GM19099 (cell line): ENCODE data around the gene AADACL2.

Source experiments
- POLR2A ChIP-seq: IDR thresholded peaks from 3 replicates; pipeline ENCODE4 v1.6.1; 2011; ENCODE audit warnings: low read depth; ENCODE audit not compliant: insufficient read length; ENCODE audit errors: extremely low read depth

Gene AADACL2

GRCh38 chr3:151743855-151744254, 10.1 kb downstream of the AADACL2 start:
- TF ChIP-seq POLR2A, result no peak

DNA sequence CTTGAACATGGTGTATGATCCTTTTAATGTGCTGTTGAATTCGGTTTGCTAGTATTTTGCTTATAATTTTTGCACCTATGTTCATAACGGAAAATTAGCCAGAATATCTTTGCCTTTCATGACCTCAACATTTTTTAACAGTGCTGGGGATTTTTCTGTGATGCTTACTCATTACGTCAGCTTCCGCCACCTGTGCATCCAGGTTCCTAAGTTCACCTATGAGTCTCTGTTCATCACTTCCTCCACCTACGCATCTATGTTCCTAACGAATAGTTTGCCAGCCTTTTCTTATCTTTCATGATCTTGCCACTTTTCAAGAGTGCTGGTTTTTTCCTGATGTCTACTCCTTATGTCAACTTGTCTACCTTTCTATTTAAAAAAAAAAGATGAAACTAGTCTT, 16.5 kb downstream of the AADACL2 start:
- no peak for TF ChIP-seq POLR2A

- TF ChIP-seq POLR2A, result no peak
These were observed 17.0 kb downstream of the AADACL2 start for GRCh38 chr3:151750678-151751077.

DNA sequence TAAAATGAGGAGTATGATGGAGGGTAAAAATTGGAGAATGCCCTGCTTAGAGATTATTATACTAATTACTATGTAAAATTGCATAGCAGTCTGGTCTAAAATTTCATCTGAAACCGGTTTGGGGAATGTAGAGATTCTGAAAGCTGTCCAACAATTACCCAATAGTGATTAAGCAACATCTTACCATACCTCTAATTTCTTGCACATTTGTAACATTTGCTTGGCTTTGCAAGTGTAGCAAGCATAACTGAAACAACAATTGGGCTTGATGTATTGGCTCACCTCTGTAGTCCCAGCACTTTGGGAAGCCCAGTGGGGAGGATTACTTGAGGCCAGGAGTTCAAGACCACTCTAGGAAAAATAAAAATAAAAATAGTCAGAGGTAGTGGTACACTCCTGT, 17.4 kb downstream of the AADACL2 start:
- TF ChIP-seq POLR2A, result no peak

DNA sequence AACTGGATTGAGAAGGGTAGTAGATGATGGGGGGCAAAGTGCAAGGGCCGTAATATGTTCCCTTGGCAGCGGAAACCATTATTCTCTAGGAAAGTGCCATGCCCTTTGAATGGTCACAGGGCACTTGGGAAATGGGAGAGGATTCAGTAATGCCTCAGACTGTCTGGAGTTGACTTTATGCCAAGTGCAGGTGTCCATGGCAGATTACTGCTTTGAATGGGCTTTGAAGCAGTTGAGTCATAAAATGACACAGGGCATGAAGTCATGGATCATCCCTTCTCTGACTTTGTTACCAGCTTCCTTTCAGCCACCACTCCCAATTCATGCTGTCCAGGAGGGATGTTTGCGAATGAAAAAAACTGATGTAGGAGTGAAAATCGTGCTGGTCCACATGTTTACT, 20.1 kb downstream of the AADACL2 start:
- TF ChIP-seq POLR2A, result no peak

DNA sequence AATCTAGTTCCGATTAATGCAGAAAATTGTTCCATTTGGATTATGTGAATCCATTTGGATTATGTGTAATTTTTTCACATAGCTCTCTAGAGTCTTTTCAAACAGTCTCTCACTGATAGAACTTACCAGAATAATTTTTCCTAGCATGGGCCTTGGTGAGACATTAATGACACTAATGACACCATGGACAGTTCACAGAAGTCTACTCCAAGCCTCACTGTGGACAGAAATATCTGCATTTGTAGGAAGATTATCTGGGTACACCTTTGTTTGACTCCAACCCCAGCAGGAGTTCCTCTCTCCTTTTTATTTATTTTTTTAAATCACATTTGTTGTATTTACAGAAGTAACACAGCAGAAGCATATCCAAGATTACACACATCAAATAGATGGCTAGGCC, 27.9 kb downstream of the AADACL2 start:
- TF ChIP-seq POLR2A, result no peak

- TF ChIP-seq POLR2A, result no peak
These were observed 32.0 kb downstream of the AADACL2 start for GRCh38 chr3:151765685-151766084.

DNA sequence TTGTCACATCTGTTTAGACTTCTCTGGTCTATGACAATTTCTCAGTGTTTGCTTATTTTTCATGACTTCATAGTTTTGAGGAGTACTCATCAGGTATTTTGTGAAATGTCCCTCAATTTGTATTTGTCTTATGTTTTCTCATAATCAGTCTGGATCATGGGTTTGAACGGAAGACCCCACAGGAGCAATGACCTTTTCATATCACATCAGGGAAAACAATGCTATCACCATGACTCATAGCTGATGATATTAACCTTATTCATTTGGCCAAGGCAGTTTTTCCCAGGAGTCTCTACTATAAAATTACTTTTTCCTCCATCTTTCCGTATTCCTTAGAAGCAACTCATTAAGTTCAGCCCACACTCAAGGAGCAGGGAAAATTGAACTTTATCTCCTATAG, 32.7 kb downstream of the AADACL2 start:
- no peak for TF ChIP-seq POLR2A

- no peak for TF ChIP-seq POLR2A
These were observed 34.7 kb downstream of the AADACL2 start for GRCh38 chr3:151768393-151768930.

DNA sequence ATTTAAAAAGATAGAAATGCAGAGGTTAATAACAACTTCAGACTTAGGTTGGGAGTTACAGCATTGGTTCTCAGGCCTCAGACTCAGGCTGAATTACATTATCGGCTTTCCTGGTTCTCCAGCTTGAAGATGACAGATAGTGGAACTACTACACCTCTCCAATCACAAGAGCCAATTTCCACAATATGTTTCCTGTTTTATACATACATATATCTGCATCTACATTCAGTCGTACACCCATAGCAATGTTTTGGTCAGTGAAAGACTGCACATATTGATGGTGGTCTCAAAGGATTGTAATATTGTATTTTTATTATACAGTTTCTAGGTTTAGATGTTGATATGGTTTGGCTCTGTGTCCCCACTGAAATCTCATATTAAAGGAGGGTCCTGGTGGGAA, 35.4 kb downstream of the AADACL2 start:
- no peak for TF ChIP-seq POLR2A

GRCh38 chr3:151770956-151771355, 37.2 kb downstream of the AADACL2 start:
- TF ChIP-seq POLR2A, result no peak

- no peak for TF ChIP-seq POLR2A
These were observed 39.2 kb downstream of the AADACL2 start for GRCh38 chr3:151772825-151773480.

GRCh38 chr3:151774235-151774634, 40.5 kb downstream of the AADACL2 start:
- TF ChIP-seq POLR2A, result no peak

DNA sequence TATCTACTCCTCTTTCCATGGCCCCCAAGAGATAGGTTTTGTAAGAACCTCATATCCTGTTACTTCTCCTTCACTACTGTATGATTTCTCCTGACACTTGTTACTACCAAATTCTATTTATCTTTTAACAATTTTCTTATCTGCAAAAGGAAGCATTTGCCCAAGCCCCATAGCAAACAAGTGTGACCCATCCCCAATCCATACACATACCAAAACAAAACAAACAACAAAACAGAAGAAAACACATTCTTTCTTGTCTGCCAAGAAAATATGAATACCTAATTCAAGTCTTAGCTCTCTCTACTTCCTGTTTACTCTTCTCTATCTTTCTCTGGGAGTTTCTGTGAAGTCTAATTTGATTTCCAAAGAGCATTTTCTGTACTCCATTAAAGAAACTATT, 41.2 kb downstream of the AADACL2 start:
- no peak for TF ChIP-seq POLR2A

- TF ChIP-seq POLR2A, result no peak
These were observed 41.9 kb downstream of the AADACL2 start for GRCh38 chr3:151775314-151776258.

- no peak for TF ChIP-seq POLR2A
These were observed 42.6 kb downstream of the AADACL2 start for GRCh38 chr3:151776259-151776740.

DNA sequence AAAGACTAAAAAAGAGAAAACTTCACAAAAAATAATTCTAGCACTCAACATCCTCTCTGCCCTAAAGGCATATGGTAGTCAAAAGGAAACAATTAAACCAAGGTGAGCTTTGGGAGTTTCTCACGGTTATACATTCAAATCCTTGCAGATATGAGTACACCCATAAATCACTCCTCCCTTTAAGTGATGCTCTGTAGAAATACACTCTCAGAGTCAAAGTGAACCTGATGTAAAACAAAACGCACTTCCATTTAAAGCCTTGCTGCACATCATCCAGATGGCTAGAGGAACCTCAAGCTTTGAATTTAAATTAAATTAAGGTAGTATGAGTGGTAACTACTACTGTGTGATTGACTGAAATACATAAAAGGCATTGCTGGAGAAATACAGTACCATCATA, 44.2 kb downstream of the AADACL2 start:
- TF ChIP-seq POLR2A, result no peak

GRCh38 chr3:151787626-151788025, 53.9 kb downstream of the AADACL2 start:
- no peak for TF ChIP-seq POLR2A
